Tibial nerve (tissue), 4 donors: ENCODE results near the gene USP9X. TPM values are rescaled to one million over a fixed set of nuclear protein-coding genes. Genes with fewer than 3 reads are reported as not detected.
"Not testable (repeated sequence)": the region's sequence is repeated elsewhere in the genome, so short reads cannot be mapped to it uniquely, and the experiment has no call there.

ENCODE experiments used
- DNase-seq, 2 donors: peaks; one replicate each; pipeline ENCODE4 v3.0.0-alpha.2; 2019; ENCODE audit warnings: low spot score in 2 of 2
- H3K27ac ChIP-seq, 4 donors: fragments of 200-600 bp; sonication (generic) in 3 of 4; one replicate each; pipeline ENCODE4 v1.5.1; 2017 to 2019; ENCODE audit warnings: mild to moderate bottlenecking in 1 of 4
- H3K27me3 ChIP-seq, 2 donors: fragments of 200-600 bp; sonication (generic) in 1 of 2; one replicate each; pipeline versions ENCODE4 v1.5.1 to v1.6.0; 2017 to 2019
- H3K36me3 ChIP-seq, 3 donors: fragments of 200-600 bp; sonication (generic); one replicate each; pipeline ENCODE4 v1.5.1; 2018 to 2019
- H3K4me1 ChIP-seq, 4 donors: fragments of 200-600 bp; sonication (generic) in 3 of 4; one replicate each; pipeline ENCODE4 v1.5.1; 2017 to 2019
- H3K4me3 ChIP-seq, 4 donors: fragments of 200-600 bp; sonication (generic) in 3 of 4; one replicate each; pipeline ENCODE4 v1.5.1; 2017 to 2019; ENCODE audit warnings: mild to moderate bottlenecking in 1 of 4, moderate library complexity in 1 of 4
- H3K9me3 ChIP-seq, 4 donors: fragments of 200-600 bp; sonication (generic) in 3 of 4; one replicate each; pipeline ENCODE4 v1.5.1; 2017 to 2019
- CTCF ChIP-seq, 5 experiments: fragments of 200-600 bp in 3 of 5; fragments of 450-650 bp in 2 of 5; sonication (generic) in 3 of 5; IDR thresholded peaks; one replicate each; pipeline ENCODE4 v1.5.1; 2016 to 2019; ENCODE audit warnings: antibody characterized with exemption in 5 of 5, mild to moderate bottlenecking in 3 of 5, moderate library complexity in 2 of 5
- EP300 ChIP-seq, 2 donors: sonication (generic); formaldehyde crosslinking; IDR thresholded peaks; one replicate each; pipeline ENCODE4 v1.6.1; 2017; ENCODE audit warnings: antibody characterized with exemption in 2 of 2, mild to moderate bottlenecking in 1 of 2
- POLR2A ChIP-seq, 2 donors: fragments of 450-650 bp; IDR thresholded peaks; one replicate each; pipeline ENCODE4 v1.6.1; 2017; ENCODE audit warnings: antibody characterized with exemption in 2 of 2, mild to moderate bottlenecking in 2 of 2, moderate library complexity in 2 of 2
- WGBS, 2 donors: methylation state at CpG; one replicate each; pipeline ENCODE4 v1.1.5; 2018; 5-methylcytosine and 5-hydroxymethylcytosine counted together
- total RNA-seq, 4 donors: library from RNA; depleted of rRNA; stranded (reverse); fragments of >200 nt; gene quantifications; one replicate each; pipeline ENCODE4 v1.1.0, GENCODE V29; 2016

Gene USP9X
- total RNA-seq, 4 donors from 2014 or later: 83.1 to 101 (median 97.2) TPM

DNA sequence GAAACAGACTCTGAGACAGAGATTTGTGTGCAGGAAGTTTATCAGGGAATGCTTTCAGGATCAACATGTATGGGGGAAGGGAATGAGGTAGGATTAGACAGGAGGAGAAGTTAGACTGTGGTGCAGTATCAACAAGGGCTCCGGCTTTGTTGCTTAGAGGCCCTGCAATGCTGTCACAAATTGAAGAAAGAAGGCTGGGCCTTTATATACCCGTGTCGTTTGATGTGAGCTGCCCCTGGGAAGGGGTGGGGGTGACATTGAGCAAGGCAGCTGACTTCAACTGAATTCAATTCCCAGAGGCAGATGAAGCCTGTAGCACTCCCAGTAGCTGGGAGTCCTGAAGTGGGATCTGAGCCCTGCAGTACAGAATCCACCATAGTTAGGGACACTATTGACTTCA lies 29.5 kb upstream of the USP9X start:
- Histone ChIP-seq H3K4me3 (no peak overlapping the region), H3K36me3 (no peaks in the 10 kb centered on the region), H3K27me3 (peaks cover 0 to 11% of the 10 kb centered on the region in 2 donors), H3K9me3 (no peaks in the 10 kb centered on the region), H3K4me1 (no peaks in the 10 kb centered on the region), H3K27ac (no peak overlapping the region)
- 33 to 63% methylated on average over 3 of the region's 3 CpGs for WGBS, 2 donors
- no peak for DNase-seq
- TF ChIP-seq CTCF (IDR thresholded peaks at IDR 0.05) (no peak), POLR2A (IDR thresholded peaks at IDR 0.05) (no peak), EP300 (IDR thresholded peaks at IDR 0.05) (no peak)

DNA sequence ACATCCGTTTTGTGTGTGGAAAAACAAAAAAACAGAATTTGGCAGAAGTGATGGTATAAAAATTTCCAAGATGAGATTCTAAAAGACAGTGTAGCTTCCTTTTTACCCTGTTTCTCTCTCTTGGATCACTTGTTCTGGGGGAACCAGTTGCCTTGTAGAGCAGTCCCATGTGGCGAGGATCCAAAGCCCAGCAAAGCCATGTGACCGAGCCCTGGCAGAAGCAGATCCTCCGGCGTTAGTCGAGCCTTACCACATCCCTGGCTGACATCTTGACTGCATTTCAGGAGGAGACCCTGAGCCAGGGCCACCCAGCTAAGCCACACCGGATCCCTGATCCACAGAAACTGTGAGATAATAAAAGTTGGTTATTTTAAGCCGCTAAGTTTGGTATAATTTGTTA lies 22.0 kb upstream of the USP9X start:
- H3K4me1 ChIP-seq, H3K9me3 ChIP-seq, DNase-seq, H3K27ac ChIP-seq, H3K36me3 ChIP-seq, H3K4me3 ChIP-seq: not testable (repeated sequence)
- WGBS, 2 donors: 65 to 79% methylated on average over 8 of the region's 8 CpGs
- peaks cover 0 to 11% of the 10 kb centered on the region in 2 donors for H3K27me3 ChIP-seq

DNA sequence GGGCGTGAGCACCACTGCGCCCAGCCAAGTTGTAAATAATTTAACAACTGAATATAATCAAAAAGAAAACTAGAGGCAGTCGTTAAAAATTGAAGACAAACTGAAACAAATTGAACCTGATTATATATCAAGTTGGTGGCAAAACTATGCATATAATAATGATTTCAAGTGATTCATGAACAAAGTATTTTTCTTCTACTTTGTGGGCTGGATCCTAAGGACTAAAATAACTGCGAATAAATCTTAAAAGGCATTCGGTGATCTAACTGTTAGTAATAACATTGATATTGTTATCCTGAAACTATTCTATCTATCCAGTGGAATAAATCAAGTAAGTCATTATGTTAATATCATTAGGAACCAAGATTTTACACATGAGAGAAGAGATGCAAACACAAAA lies 21.2 kb upstream of the USP9X start:
- WGBS, 2 donors: 43 to 68% methylated on average over 5 of the region's 5 CpGs
- Histone ChIP-seq H3K9me3 (no peaks in the 10 kb centered on the region), H3K27ac (no peak overlapping the region), H3K27me3 (peaks cover 0 to 11% of the 10 kb centered on the region in 2 donors), H3K36me3 (no peaks in the 10 kb centered on the region), H3K4me1 (no peaks in the 10 kb centered on the region), H3K4me3 (no peak overlapping the region)
- no peak for DNase-seq
- TF ChIP-seq CTCF (IDR thresholded peaks at IDR 0.05) (no peak), POLR2A (IDR thresholded peaks at IDR 0.05) (no peak), EP300 (IDR thresholded peaks at IDR 0.05) (no peak)

DNA sequence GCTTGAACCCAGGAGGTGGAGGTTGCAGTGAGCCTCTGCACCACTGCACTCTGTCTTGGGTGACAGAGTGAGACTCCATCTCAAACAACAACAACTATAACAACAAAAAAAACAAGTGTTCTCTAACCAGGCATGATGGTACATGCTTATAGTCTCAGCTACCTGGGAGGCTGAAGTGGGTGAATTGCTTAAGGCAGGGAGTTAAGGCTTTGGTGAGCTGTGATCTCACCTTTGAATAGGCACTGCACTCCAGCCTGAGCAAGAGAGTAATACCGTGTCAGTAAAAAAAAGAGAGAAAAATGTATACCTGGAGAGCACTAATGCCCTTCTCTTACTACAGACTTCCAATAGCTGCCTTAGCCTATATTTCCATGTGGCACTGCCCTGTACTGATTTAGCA lies 18.9 kb upstream of the USP9X start:
- Histone ChIP-seq H3K36me3 (no peaks in the 10 kb centered on the region), H3K27me3 (peaks cover 0 to 24% of the 10 kb centered on the region in 2 donors), H3K4me1 (no peaks in the 10 kb centered on the region), H3K4me3 (no peak overlapping the region), H3K27ac (no peak overlapping the region), H3K9me3 (no peaks in the 10 kb centered on the region)
- TF ChIP-seq CTCF (IDR thresholded peaks at IDR 0.05): no peak
- no peak for TF ChIP-seq EP300 (IDR thresholded peaks at IDR 0.05)
- no peak for TF ChIP-seq POLR2A (IDR thresholded peaks at IDR 0.05)
- WGBS, 2 donors: 82 to 100% methylated on average over 1 of the region's 1 CpG
- no peak for DNase-seq

DNA sequence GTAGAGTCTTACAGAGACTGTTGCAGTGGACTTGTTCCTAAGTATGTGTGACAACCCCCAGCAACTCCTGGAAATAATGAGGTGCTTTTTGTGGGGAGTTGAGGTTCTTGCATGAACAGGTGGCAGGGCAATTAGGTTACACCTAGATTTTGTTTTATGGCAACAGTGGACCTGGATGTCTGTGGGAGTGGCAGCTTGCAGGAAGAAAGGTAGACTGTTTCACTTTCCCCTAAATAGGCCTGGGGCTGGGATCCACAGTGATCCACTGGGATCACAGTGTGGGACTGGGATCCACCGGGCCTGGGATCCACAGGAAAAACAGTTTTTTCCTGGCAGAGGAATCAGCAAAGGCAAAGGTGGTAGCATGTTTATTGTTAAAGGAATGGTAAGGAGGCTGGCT lies 18.3 kb upstream of the USP9X start:
- WGBS, 2 donors: 100% methylated on average over 1 of the region's 1 CpG
- TF ChIP-seq POLR2A (IDR thresholded peaks at IDR 0.05) (no peak), EP300 (IDR thresholded peaks at IDR 0.05) (no peak), CTCF (IDR thresholded peaks at IDR 0.05) (no peak)
- H3K36me3 ChIP-seq: no peaks in the 10 kb centered on the region
- DNase-seq: no peak
- no peak overlapping the region for H3K4me3 ChIP-seq
- H3K27me3 ChIP-seq: peaks cover 0 to 28% of the 10 kb centered on the region in 2 donors
- no peaks in the 10 kb centered on the region for H3K9me3 ChIP-seq
- H3K4me1 ChIP-seq: no peaks in the 10 kb centered on the region
- no peak overlapping the region for H3K27ac ChIP-seq

DNA sequence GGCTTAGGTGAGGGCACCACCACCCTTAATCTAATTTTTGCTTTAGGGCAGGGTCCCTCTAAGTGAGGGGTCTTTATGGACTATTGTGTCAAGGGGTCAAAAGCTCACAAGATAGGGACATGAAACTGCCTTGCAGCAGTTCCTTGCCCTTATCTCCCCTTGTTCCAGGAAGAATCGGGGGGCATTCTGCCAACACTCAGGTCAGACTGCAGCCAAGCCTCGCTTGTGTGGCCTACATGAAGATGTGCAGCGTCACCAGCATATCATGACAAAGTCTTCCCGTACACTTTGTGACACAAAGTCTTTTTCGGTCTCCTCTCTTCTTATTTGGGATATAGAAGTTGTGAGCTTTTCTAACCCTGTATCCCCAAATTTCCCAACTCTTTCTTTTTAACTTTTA lies 17.5 kb upstream of the USP9X start:
- Histone ChIP-seq H3K9me3 (no peaks in the 10 kb centered on the region), H3K4me3 (no peak overlapping the region), H3K4me1 (no peaks in the 10 kb centered on the region), H3K36me3 (no peaks in the 10 kb centered on the region), H3K27ac (no peak overlapping the region), H3K27me3 (peaks cover 0 to 32% of the 10 kb centered on the region in 2 donors)
- no peak for TF ChIP-seq CTCF (IDR thresholded peaks at IDR 0.05)
- TF ChIP-seq POLR2A (IDR thresholded peaks at IDR 0.05): no peak
- no peak for TF ChIP-seq EP300 (IDR thresholded peaks at IDR 0.05)
- no peak for DNase-seq
- 84 to 93% methylated on average over 5 of the region's 5 CpGs for WGBS, 2 donors
